ENCODE results near the gene ZNF473. TPM values are rescaled to one million over a fixed set of nuclear protein-coding genes. Genes with fewer than 3 reads are reported as not detected.
"Not testable (repeated sequence)": the region's sequence is repeated elsewhere in the genome, so short reads cannot be mapped to it uniquely, and the experiment has no call there.

The ZNF473 gene
- total RNA-seq, 1 experiment from 2014 or later = 13.4 TPM

DNA sequence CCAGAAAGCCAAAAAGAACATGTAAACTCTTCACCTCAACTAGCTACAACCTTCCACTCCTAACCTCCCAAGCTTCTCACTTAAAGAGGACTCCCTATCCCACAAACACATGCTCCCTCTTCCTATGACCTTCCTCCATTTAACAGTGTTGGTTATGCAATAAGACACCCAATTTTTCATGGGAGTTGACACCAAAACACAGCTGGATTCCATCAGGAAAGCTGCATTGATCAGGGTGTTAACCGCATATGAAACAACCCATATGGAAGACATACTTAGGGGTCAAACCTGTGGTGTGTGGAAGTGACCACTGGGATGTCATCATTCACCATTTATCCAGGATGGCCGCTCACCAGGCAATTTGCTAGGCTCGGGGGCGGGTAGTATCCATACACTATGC is 21.9 kb downstream of the ZNF473 start:
- ChIA-PET POLR2A (interaction anchor here (0.6 kb wide), 1 partner anchor 384 kb away, joined by 4 read pairs; no protein-coding TSS in a partner anchor), CTCF (interaction anchor here (0.6 to 2.8 kb wide), 5 partner anchors 10 to 1961 kb away, joined by 3 to 11 read pairs (median 3); partner anchors contain the start of gene ZNF615)
- no peaks in the 10 kb centered on the region for H3K4me1 Mint-ChIP-seq (ENCODE audit: insufficient read depth, unreplicated experiment)
- TF ChIP-seq, protein P1, sequence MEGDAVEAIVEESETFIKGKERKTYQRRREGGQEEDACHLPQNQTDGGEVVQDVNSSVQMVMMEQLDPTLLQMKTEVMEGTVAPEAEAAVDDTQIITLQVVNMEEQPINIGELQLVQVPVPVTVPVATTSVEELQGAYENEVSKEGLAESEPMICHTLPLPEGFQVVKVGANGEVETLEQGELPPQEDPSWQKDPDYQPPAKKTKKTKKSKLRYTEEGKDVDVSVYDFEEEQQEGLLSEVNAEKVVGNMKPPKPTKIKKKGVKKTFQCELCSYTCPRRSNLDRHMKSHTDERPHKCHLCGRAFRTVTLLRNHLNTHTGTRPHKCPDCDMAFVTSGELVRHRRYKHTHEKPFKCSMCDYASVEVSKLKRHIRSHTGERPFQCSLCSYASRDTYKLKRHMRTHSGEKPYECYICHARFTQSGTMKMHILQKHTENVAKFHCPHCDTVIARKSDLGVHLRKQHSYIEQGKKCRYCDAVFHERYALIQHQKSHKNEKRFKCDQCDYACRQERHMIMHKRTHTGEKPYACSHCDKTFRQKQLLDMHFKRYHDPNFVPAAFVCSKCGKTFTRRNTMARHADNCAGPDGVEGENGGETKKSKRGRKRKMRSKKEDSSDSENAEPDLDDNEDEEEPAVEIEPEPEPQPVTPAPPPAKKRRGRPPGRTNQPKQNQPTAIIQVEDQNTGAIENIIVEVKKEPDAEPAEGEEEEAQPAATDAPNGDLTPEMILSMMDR (IDR thresholded peaks at IDR 0.05; ENCODE audit: unreplicated experiment) = no peak
- peaks cover 56% of the 10 kb centered on the region for H3K36me3 Mint-ChIP-seq (ENCODE audit: insufficient read depth, unreplicated experiment)
- H3K4me3 Mint-ChIP-seq (ENCODE audit: unreplicated experiment) = no peak overlapping the region
- H3K27ac Mint-ChIP-seq (ENCODE audit: low read depth, unreplicated experiment) = no peak overlapping the region
- intact Hi-C loops (cut with micrococcal nuclease) = no loop called here
- no peaks in the 10 kb centered on the region for H3K27me3 Mint-ChIP-seq (ENCODE audit: insufficient read depth, unreplicated experiment)
- DNase-seq (ENCODE audit: unreplicated experiment) = no peak
- BruUV-seq (replicated peaks) = no TSS peak
- peaks cover 39% of the 10 kb centered on the region for H3K9me3 Mint-ChIP-seq (ENCODE audit: unreplicated experiment)

GRCh38 chr19:50050406-50051227 is 24.8 kb downstream of the ZNF473 start:
- no peaks in the 10 kb centered on the region for H3K4me1 Mint-ChIP-seq (ENCODE audit: insufficient read depth, unreplicated experiment)
- BruUV-seq (replicated peaks) = no TSS peak
- no peak for DNase-seq (ENCODE audit: unreplicated experiment)
- TF ChIP-seq, protein P1 (IDR thresholded peaks at IDR 0.05; ENCODE audit: unreplicated experiment) = no peak
- intact Hi-C loops (cut with micrococcal nuclease) = no loop called here
- peaks cover 27% of the 10 kb centered on the region for H3K36me3 Mint-ChIP-seq (ENCODE audit: insufficient read depth, unreplicated experiment)
- no peaks in the 10 kb centered on the region for H3K27me3 Mint-ChIP-seq (ENCODE audit: insufficient read depth, unreplicated experiment)
- ChIA-PET POLR2A (interaction anchor here (1.1 kb wide), 1 partner anchor 26 kb away, joined by 3 read pairs; the partner anchor contains the start of gene VRK3), CTCF (interaction anchor here (0.5 to 2.0 kb wide), 4 partner anchors 73 to 368 kb away, joined by 3 to 5 read pairs (median 5); no protein-coding TSS in a partner anchor)
- H3K9me3 Mint-ChIP-seq (ENCODE audit: unreplicated experiment) = peaks cover 13% of the 10 kb centered on the region
- no peak overlapping the region for H3K27ac Mint-ChIP-seq (ENCODE audit: low read depth, unreplicated experiment)
- no peak overlapping the region for H3K4me3 Mint-ChIP-seq (ENCODE audit: unreplicated experiment)

DNA sequence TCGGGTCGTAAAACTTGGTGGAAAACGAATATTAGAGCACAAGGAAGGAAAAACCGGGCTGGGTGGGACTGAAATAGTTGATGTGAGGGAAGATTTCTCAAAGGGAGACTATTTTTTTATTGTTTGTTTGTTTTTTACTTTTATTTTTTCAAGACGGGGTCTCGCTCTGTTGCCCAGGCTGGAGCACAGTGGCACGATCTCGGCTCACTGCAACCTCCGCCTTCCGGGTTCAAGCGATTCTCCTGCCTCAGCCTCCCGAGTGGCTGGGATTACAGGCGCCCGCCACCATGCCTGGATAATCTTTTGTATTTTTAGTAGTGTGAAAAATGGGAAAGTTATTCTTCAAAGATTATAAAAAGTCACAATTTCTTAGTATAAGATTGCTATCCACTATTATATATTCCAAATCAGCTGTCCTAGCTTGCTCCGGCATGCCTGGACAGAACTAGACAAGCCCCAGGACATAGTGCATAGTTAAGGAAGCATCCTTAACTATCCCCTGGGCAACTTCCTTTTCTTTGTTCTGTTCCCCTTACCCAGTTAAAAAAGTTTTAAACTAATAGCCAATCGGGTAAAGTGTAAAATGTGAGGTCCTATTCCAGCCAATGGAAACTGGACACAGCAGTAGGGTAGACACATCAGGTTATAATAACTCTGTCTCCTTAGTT is 25.6 kb downstream of the ZNF473 start:
- H3K27me3 Mint-ChIP-seq (ENCODE audit: insufficient read depth, unreplicated experiment); intact Hi-C loops (cut with micrococcal nuclease); H3K4me3 Mint-ChIP-seq (ENCODE audit: unreplicated experiment); H3K9me3 Mint-ChIP-seq (ENCODE audit: unreplicated experiment); H3K27ac Mint-ChIP-seq (ENCODE audit: low read depth, unreplicated experiment); DNase-seq (ENCODE audit: unreplicated experiment); BruUV-seq (replicated peaks); H3K4me1 Mint-ChIP-seq (ENCODE audit: insufficient read depth, unreplicated experiment): not testable (repeated sequence)
- ChIA-PET CTCF (interaction anchor here (0.5 to 1.1 kb wide), 4 partner anchors 13 to 369 kb away, joined by 3 to 5 read pairs (median 4); no protein-coding TSS in a partner anchor), POLR2A (interaction anchor here (1.1 kb wide), 1 partner anchor 27 kb away, joined by 3 read pairs; the partner anchor contains the start of gene VRK3)
- H3K36me3 Mint-ChIP-seq (ENCODE audit: insufficient read depth, unreplicated experiment) = peaks cover 19% of the 10 kb centered on the region

GRCh38 chr19:50051964-50052363 is 26.2 kb downstream of the ZNF473 start:
- no TSS peak for BruUV-seq (replicated peaks)
- intact Hi-C loops (cut with micrococcal nuclease) = no loop called here
- Mint-ChIP-seq H3K27me3 (ENCODE audit: insufficient read depth, unreplicated experiment) (no peaks in the 10 kb centered on the region), H3K4me1 (ENCODE audit: insufficient read depth, unreplicated experiment) (no peaks in the 10 kb centered on the region), H3K4me3 (ENCODE audit: unreplicated experiment) (no peak overlapping the region), H3K27ac (ENCODE audit: low read depth, unreplicated experiment) (no peak overlapping the region), H3K9me3 (ENCODE audit: unreplicated experiment) (peaks cover 8% of the 10 kb centered on the region), H3K36me3 (ENCODE audit: insufficient read depth, unreplicated experiment) (peaks cover 13% of the 10 kb centered on the region)
- ChIA-PET POLR2A (no interaction called here), CTCF (interaction anchor here (0.6 kb wide), 1 partner anchor 13 kb away, joined by 3 read pairs; no protein-coding TSS in a partner anchor)
- no peak for DNase-seq (ENCODE audit: unreplicated experiment)
- TF ChIP-seq, protein P1 (IDR thresholded peaks at IDR 0.05; ENCODE audit: unreplicated experiment) = no peak

Measured in MCF 10A (cell line).